Islet precursor cell (in vitro differentiated cells): ENCODE data around the gene CYSRT1.

Source experiments
- DNase-seq: peaks from one replicate; pipeline ENCODE4 v3.0.0-alpha.2; 2018

CYSRT1 gene

DNA sequence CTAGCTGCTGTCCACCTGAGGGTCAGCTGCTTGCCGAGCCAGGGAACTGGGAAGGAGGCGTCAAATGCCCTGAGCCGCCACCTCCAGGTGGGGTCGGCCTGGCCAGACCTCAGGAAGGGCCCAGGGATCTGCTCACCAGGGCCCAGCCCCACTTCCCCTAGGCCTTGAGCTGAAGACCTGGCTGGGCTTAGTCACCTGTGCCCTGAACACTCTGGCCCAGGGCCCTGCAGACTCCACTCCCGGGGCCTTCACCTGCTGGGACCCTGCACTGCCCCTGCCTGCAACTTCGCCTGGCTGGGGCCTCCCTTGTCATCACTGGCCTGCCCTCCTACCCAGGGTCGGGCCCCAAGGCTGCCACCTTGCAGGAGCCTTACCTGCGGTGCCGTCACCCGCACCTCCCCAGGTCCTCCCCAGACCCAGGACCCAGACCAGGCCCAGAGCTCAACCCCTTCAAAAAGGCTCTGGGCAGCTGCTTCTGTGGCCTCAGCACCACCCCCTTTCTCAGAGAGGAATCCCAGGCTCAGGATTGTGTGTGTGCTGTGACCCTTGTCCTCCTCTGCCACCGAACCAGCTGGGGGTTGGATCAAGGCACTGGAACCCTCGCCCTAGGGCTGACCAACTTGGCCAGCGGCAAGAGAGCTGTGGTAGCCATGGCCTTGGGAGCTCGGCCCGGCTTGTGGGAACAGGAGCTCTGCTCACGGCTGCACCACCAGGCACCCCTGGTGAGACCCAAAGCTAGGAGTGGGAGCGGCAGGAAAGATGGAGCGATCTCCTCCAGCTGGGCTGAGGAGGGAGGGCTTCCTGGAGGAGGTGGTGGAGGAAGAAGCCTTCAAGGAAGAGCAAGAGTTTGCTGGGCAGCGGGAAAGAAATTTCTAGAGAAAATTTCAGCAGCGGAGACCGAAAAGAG lies 29.0 kb downstream of the CYSRT1 start:
- DNase-seq: no peak

DNA sequence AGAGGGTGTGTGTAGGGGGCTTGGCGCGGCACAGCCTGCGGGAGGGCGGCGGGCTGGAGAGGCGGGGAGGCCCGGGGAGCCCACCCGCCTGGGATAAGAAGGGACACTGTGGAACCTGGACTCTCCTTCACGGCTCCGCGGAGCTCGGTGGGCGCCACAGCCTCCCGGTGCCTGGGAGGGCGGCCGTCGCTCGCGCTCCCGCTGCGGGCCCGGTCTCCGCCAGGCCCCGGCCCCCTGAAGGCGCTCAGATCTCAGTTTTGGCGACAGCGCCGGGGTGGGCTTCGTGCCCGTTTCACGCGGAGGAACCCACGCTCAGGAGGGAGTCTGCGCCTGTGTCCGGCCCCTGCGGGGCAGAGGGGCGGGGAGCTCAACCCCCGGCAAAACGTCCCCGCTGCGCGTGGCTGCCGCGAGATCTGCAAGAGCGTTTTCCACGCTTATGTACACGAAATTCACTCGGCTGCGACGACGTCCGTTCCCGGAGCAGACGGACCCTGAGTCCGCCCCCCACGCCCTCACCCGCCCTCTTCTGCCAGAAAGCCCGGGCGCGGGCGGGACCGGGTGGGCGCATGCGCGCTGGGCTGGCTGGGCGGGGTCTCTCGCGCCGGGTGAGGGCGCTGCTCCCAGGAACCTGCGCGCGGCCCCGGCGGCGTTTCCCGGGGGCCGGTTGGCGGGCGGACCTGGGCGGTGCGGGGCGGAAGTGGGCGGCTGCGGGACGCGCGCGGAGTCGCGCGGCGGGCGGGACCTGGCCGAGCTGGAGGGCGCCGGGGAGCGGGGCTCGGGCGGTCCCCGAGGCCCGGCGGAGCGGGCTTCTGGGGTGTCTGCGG lies 29.9 kb downstream of the CYSRT1 start, which contains the start of gene NELFB:
NELFB (plus strand) TSS at position 704 of the 824 bp plus-strand sequence.
- DNase-seq: peak; percentile 93

- peak; percentile 80 for DNase-seq
These were observed 30.6 kb downstream of the CYSRT1 start for GRCh38 chr9:137255448-137256114.

- DNase-seq: no peak
These were observed 31.4 kb downstream of the CYSRT1 start for GRCh38 chr9:137256362-137256761.

GRCh38 chr9:137256856-137257255 lies 31.9 kb downstream of the CYSRT1 start:
- DNase-seq: no peak

- DNase-seq: peak; percentile 69
These were observed 37.4 kb downstream of the CYSRT1 start for GRCh38 chr9:137262173-137262908.

DNA sequence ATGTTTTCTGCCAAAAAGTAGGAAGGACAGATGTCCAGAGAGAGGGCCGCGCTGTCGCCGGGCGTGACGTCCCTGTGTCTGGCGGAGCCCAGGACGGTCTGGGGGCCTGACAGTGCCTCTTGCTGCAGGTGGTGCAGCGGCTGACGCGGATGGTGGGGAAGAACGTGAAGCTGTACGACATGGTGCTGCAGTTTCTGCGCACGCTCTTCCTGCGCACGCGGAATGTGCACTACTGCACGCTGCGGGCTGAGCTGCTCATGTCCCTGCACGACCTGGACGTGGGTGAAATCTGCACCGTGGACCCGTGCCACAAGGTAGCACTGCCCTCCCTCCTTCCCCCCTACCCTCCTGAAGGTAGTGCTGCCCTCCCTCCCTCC lies 37.9 kb downstream of the CYSRT1 start:
- DNase-seq: no peak

- DNase-seq: no peak
These were observed 38.5 kb downstream of the CYSRT1 start for GRCh38 chr9:137263506-137263905.

DNA sequence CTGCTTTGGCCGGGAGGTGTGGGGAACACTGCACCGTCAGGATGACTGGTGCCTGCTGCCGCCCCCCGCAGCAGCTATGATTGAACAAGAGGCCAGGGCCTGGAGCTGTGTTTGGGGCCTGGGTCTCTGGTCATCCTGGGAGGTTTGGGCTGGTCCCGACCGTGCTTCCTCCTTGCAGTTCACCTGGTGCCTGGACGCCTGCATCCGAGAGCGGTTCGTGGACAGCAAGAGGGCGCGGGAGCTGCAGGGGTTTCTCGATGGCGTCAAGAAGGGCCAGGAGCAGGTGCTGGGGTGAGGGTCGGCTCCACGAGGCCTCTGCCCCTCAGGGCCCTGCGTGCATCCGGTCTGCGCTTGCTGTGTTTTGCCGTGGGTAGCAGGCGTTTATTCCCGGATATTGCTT lies 39.1 kb downstream of the CYSRT1 start:
- no peak for DNase-seq

- peak; percentile 48 for DNase-seq
These were observed 40.7 kb downstream of the CYSRT1 start for GRCh38 chr9:137265496-137266161.

DNA sequence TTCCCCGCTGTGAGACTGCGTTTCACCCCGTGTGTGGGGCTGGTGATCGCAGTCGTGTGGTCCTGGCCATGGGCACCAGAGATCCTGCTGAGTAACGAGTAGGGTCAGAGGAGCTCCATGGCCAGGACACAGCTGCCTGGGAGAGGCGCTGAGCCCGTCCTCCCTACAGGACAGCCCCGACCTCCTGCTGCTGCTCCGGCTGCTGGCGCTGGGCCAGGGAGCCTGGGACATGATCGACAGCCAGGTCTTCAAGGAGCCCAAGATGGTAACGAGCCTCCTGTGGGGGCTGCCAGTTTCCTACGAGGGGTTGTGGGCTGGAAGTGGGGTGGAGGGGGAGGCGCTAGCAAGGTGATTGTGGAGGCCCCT lies 41.2 kb downstream of the CYSRT1 start:
- DNase-seq: no peak

DNA sequence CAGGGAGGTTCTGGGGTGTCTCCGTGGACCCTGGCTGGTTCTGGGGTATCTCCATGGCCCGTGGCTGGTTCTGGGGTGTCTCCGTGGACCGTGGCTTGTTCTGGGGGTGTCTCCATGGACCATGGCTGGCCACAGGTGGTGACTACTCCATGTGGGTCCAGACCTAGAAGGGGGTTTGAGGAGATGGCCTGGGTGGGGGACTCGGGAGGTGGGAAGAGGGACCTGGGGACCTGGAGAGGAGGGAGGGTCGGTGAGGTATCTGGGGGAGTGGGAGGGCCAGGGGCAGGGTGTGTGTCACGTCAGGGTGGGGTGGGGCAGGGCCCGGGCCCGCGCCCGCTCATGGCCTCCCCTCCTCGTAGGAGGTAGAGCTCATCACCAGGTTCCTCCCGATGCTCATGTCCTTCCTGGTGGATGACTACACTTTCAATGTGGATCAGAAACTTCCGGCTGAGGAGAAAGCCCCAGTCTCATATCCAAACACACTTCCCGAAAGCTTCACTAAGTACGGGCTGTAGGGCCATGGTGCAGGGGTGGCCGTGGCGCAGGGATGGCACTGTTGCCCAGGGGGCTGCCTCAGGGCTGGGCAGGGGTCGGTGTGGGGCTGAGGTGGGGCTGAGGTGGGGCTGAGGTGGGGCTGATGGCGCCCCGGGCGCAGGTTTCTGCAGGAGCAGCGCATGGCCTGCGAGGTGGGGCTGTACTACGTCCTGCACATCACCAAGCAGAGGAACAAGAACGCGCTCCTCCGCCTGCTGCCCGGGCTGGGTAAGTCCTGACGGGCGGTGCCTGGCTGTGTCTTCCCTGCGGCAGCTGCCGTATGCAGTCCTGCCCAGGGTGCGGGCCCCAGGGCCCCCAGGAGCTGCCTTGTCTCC lies 41.8 kb downstream of the CYSRT1 start:
- peak; percentile 46 for DNase-seq

DNA sequence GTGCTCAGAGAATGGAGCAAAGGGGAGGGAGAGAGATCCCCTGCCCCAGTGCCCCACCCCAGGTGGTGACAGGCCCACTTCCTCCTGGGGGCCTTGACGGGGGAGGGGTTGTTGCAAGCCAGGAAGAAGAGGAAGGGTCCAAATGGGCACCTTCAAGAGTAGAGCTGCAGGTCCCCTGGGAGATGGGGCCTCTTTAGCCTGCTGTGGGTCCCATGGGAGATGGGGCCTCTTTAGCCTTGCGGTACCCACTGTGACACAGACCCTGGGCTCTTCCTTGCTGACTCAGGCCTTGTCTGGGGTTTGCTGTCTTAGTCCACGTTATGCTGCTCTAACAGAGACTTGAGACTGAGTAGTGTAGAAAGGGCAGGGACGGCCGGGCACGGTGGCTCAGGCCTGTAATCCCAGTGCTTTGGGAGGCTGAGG lies 43.0 kb downstream of the CYSRT1 start:
- no peak for DNase-seq

DNA sequence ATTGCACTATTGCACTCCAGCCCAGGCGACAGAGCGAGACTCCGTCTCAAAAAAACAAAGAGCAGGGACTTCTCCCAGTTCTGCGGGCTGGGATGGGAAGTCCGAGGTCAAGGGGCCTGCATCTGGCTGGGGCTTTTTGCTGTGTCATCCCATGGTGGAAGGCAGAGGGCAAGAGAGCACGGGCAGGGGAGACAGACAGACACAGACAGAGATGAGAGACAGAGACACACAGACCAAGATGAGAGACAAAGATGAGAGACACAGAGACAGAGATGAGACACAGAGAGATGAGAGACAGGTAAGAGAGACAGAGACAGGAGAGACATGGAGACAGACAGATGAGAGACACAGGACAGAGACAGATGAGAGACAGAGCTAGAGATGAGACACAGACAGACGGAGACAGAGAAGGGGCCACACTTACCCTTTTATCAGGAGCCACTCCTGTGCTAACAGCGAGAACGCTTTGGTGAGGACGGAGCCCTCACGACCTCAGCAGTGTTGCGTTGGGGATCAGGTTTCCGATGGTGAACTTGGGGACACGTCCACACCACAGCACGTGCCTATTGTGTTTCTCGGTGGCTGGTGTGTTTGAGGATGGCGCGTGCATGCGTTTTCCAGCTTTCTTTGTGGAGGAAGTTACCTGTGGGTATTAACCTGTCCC lies 43.7 kb downstream of the CYSRT1 start:
- DNase-seq: no peak

GRCh38 chr9:137269231-137269772 lies 44.3 kb downstream of the CYSRT1 start:
- no peak for DNase-seq

DNA sequence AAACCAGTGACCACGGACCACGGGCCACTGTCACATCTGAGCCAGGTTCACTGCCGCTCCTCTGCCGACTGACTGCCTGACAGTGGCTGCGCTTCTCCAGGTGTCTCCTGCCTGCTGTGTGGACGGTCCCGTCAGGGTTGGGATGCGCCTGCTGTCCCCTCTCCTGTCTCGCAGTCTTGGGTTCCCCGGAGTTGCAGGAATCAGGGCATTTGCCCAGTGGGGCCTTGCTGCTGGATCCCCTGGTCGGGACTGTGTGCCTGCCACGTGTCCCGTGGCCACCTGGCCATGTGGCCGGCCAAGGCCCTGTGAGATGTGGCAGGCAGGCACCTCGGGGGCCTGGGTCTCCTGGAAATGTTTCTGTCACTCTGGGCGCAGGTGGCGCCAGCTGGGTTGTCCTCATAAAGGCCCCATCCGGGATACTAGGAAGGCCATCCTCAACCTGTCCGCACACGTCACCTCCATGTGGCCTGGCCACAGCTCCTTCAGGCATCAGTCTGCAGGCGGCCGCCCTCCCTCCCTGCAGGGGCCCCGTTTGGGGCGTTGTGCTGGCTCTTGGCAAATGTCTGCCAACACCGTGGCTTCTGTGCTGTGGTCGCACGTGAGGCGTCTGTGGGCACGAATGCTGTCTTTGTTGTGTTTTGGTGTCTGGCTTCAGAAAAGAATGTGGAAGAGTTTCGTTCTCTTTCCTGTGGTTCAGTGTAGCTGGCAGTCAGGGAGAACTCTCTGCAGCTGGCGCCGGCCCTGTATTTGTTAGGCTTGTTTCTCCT lies 46.1 kb downstream of the CYSRT1 start:
- peak; percentile 48 for DNase-seq

- DNase-seq: no peak
These were observed 46.7 kb downstream of the CYSRT1 start for GRCh38 chr9:137271696-137272076.

- DNase-seq: no peak
These were observed 47.5 kb downstream of the CYSRT1 start for GRCh38 chr9:137272241-137273094.
